Esophagus (tissue), 2 donors: ENCODE data around the gene TMEM253. TPM values are rescaled to one million over a fixed set of nuclear protein-coding genes. Genes with fewer than 3 reads are reported as not detected.

ENCODE experiments used
- H3K27ac ChIP-seq, 2 donors: one replicate each; pipeline ENCODE4 v1.5.1; 2013; ENCODE audit warnings: low read depth in 2 of 2, mild to moderate bottlenecking in 2 of 2, inconsistent platforms in 1 of 2, low read length in 1 of 2, moderate library complexity in 1 of 2
- H3K27me3 ChIP-seq, 2 donors: one replicate each; pipeline ENCODE4 v1.6.1; 2013; ENCODE audit warnings: low read length in 2 of 2, control low read depth in 1 of 2, mild to moderate bottlenecking in 1 of 2; ENCODE audit not compliant: insufficient read depth in 2 of 2, control insufficient read depth in 1 of 2
- H3K36me3 ChIP-seq, 2 donors: one replicate each; pipeline ENCODE4 v1.6.1; 2013; ENCODE audit warnings: low read length in 1 of 2; ENCODE audit not compliant: control insufficient read depth in 2 of 2, insufficient read depth in 2 of 2
- H3K4me1 ChIP-seq, 2 donors: one replicate each; pipeline ENCODE4 v1.6.1; 2013; ENCODE audit warnings: low read length in 1 of 2; ENCODE audit not compliant: control insufficient read depth in 2 of 2, insufficient read depth in 2 of 2
- H3K4me3 ChIP-seq, 2 donors: one replicate each; pipeline ENCODE4 v1.5.1; 2013; ENCODE audit warnings: low read length in 2 of 2, mild to moderate bottlenecking in 2 of 2, low read depth in 1 of 2, moderate library complexity in 1 of 2
- H3K9me3 ChIP-seq, 2 donors: one replicate each; pipeline ENCODE4 v1.6.1; 2013; ENCODE audit warnings: mild to moderate bottlenecking in 2 of 2, low read depth in 1 of 2, low read length in 1 of 2, moderate library complexity in 1 of 2; ENCODE audit not compliant: control insufficient read depth in 2 of 2, insufficient read depth in 1 of 2
- WGBS, 2 donors: extraction: QIAGEN DNeasy Blood & Tissue Kit; methylation state at CpG; one replicate each; pipeline ENCODE4 v1.1.7; 2013; 5-methylcytosine and 5-hydroxymethylcytosine counted together
- polyA plus RNA-seq, 2 donors: library from polyadenylated mRNA; stranded (reverse); fragments of 200-250 nt; gene quantifications; one replicate each; pipeline ENCODE4 v1.2.3, GENCODE V29; 2013
- donor health status: healthy with polysubstance abuse.
- donor health status: Bipolar disorder and iron deficiency.

Gene TMEM253
- polyA plus RNA-seq, 2 donors = 1.6 to 1.8 TPM

DNA sequence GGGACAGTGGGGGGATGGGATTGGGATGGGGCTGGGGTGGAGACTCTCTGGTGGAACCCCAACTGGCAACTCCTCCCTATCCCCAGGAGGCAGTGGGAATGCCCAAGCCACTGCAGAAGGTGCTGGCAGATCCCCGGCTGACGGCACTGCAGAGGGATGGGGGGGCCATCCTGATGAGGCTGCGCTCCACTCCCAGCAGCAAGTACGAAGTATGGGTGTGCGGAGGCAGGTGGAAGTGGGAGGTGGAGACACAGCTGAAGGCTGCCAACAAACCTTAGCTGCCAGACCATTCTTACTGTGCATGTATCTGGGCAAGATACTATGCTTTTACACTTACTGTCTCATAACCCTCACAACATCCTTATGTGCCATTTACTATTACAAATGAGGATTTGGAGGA lies 22.6 kb upstream of the TMEM253 start:
- no peak overlapping the region for H3K4me3 ChIP-seq
- no peaks in the 10 kb centered on the region for H3K9me3 ChIP-seq
- H3K4me1 ChIP-seq = no peaks in the 10 kb centered on the region
- no peaks in the 10 kb centered on the region for H3K27me3 ChIP-seq
- WGBS, 2 donors = 87 to 88% methylated on average over 5 of the region's 5 CpGs
- no peak overlapping the region for H3K27ac ChIP-seq
- H3K36me3 ChIP-seq = peaks cover 0 to 7% of the 10 kb centered on the region in 2 donors

DNA sequence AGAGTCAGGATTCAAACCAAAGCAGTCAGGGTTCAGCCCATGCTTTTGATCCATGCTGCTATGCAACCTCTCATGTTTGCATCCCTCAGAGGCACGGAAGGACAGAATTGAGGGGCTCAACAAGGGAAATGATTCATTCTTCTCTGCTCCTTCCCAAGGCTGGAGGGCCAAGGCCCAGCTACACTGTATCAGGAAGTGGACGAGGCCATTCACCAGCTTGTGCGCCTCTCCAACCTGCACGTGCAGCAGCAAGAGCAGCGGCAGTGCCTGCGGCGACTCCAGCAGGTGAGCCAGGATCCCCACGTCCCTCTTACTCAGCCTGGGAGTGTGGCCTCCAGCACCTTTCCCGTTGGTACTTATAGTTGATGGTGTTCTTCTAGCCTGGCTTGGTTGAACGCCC lies 22.1 kb upstream of the TMEM253 start:
- no peaks in the 10 kb centered on the region for H3K4me1 ChIP-seq
- no peaks in the 10 kb centered on the region for H3K9me3 ChIP-seq
- H3K4me3 ChIP-seq = no peak overlapping the region
- H3K27me3 ChIP-seq = no peaks in the 10 kb centered on the region
- peaks cover 0 to 7% of the 10 kb centered on the region in 2 donors for H3K36me3 ChIP-seq
- H3K27ac ChIP-seq = no peak overlapping the region
- 79 to 82% methylated on average over 10 of the region's 10 CpGs for WGBS, 2 donors

DNA sequence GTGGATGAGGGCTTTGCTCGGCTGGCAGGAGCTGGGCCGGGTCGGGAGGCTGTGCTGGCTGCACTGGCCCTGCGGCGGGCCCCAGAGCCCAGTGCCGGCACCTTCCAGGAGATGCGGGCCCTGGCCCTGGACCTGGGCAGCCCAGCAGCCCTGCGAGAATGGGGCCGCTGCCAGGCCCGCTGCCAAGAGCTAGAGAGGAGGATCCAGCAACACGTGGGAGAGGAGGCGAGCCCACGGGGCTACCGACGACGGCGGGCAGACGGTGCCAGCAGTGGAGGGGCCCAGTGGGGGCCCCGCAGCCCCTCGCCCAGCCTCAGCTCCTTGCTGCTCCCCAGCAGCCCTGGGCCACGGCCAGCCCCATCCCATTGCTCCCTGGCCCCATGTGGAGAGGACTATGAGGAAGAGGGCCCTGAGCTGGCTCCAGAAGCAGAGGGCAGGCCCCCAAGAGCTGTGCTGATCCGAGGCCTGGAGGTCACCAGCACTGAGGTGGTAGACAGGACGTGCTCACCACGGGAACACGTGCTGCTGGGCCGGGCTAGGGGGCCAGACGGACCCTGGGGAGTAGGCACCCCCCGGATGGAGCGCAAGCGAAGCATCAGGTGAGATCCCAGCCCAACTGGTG lies 19.2 kb upstream of the TMEM253 start:
- Histone ChIP-seq H3K36me3 (peaks cover 0 to 10% of the 10 kb centered on the region in 2 donors), H3K27me3 (no peaks in the 10 kb centered on the region), H3K4me3 (no peak overlapping the region), H3K27ac (no peak overlapping the region), H3K4me1 (no peaks in the 10 kb centered on the region), H3K9me3 (no peaks in the 10 kb centered on the region)
- 86 to 93% methylated on average over 28 to 30 of the region's 30 CpGs for WGBS, 2 donors

DNA sequence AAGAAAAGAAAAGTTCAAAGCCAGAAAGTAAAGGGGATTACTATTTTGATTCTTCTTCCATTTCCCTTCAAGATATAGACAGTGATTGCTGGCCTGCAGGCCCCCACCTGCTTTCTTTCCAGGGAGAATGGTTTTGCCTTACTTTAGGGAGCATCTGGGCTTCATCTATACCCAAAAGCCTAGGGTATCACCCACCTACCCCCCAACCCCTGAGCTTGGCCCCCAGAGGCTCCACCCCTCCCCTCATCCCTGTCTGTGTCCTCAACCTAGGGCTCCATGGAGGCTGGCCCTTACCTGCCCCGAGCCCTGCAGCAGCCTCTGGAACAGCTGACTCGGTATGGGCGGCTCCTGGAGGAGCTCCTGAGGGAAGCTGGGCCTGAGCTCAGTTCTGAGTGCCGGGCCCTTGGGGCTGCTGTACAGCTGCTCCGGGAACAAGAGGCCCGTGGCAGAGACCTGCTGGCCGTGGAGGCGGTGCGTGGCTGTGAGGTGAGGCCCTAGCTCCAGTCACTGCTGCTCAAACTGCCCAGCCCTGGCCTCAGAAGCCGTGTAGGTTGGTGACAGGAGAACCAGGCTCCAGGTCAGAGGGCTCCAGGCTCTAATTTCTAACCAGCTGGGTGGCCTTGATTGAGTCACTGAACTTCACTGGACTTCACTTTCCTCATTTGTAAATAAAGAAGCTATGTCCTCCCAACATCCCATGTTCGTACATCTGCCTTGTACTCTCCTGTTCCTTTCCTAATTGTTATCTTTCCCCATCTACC lies 17.1 kb upstream of the TMEM253 start:
- peaks cover 0 to 10% of the 10 kb centered on the region in 2 donors for H3K36me3 ChIP-seq
- H3K27ac ChIP-seq = no peak overlapping the region
- no peaks in the 10 kb centered on the region for H3K4me1 ChIP-seq
- H3K27me3 ChIP-seq = no peaks in the 10 kb centered on the region
- no peaks in the 10 kb centered on the region for H3K9me3 ChIP-seq
- WGBS, 2 donors = 82 to 83% methylated on average over 11 of the region's 11 CpGs
- no peak overlapping the region for H3K4me3 ChIP-seq

DNA sequence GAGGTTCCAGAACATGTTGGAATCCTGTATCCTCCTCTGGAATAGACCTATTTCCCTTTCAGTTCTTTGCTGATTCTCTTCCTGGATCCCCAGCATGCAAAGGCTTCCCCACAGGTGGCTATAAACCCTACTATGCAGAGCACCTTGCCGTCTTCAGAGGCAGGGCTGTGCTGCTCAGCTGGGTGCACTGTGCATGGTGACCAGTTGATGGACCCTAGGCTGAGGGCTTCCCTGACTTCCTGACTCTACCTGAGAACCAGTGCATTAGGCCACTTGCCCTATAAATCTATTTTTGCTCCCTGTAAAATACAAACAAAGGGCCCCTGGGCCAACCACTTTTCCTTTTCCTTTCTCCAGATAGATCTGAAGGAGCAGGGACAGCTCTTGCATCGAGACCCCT lies 16.5 kb upstream of the TMEM253 start:
- Histone ChIP-seq H3K4me1 (no peaks in the 10 kb centered on the region), H3K27ac (no peak overlapping the region), H3K27me3 (no peaks in the 10 kb centered on the region), H3K4me3 (no peak overlapping the region), H3K9me3 (no peaks in the 10 kb centered on the region), H3K36me3 (peaks cover 3 to 10% of the 10 kb centered on the region in 2 donors)
- 84 to 96% methylated on average over 2 of the region's 2 CpGs for WGBS, 2 donors

DNA sequence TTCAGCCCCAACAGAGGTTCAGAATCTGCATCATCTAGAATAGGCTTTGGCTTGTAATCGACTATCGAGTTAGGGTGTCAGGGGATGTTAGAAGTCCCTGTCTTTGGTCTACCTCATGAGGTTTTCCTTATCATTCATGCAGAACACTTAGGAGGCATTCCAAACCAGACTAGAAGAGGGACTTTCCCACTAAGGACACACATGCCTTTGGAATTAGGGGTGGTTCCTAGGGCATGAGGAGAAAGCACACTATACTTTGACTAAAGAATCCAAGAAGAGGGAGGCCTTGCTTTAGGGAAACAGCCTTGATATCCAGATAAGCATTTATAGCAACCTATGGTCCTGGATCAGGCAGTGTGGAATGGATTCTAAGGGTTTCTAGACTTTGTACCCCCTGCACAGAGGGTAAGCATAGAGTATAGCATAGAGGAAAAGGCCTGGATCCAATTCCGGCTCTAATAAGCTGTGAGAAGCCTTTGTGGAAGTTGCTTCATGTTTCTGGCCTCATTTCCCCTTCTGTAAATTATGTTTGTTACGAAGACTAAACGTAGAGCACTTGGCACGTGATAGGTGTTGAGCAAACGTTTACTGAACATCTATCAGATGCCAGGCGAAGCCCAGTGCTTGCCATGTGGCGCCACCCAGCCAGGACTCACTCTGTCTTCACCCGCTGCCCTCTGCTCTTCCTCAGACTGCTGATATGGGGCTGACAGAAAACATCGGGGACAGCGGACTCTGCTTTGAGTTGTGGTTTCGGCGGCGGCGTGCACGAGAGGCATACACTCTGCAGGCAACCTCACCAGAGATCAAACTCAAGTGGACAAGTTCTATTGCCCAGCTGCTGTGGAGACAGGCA lies 15.6 kb upstream of the TMEM253 start:
- Histone ChIP-seq H3K27ac (no peak overlapping the region), H3K27me3 (no peaks in the 10 kb centered on the region), H3K4me1 (no peaks in the 10 kb centered on the region), H3K4me3 (no peak overlapping the region), H3K9me3 (no peaks in the 10 kb centered on the region), H3K36me3 (peaks cover 3 to 14% of the 10 kb centered on the region in 2 donors)
- 63 to 69% methylated on average over 17 of the region's 17 CpGs for WGBS, 2 donors

DNA sequence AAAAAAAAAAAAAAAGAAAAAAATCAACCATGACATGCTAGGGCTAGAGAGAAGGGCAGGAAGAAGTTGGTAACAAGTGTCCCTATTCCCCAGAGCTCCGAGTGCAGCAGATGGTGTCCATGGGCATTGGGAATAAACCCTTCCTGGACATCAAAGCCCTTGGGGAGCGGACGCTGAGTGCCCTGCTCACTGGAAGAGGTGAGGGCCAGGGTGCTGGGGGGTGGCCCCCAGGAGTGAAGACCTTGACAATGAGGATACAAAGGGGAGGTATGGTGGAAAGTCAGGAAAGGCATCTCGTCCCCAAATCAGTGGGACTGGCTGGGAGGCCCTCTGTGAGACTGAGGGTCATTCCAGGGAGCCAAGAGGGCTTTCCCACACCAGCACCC lies 14.0 kb upstream of the TMEM253 start:
- 90% methylated on average over 4 of the region's 4 CpGs for WGBS, 2 donors
- Histone ChIP-seq H3K4me1 (no peaks in the 10 kb centered on the region), H3K27ac (no peak overlapping the region), H3K27me3 (no peaks in the 10 kb centered on the region), H3K9me3 (no peaks in the 10 kb centered on the region), H3K4me3 (no peak overlapping the region), H3K36me3 (peaks cover 3 to 25% of the 10 kb centered on the region in 2 donors)

DNA sequence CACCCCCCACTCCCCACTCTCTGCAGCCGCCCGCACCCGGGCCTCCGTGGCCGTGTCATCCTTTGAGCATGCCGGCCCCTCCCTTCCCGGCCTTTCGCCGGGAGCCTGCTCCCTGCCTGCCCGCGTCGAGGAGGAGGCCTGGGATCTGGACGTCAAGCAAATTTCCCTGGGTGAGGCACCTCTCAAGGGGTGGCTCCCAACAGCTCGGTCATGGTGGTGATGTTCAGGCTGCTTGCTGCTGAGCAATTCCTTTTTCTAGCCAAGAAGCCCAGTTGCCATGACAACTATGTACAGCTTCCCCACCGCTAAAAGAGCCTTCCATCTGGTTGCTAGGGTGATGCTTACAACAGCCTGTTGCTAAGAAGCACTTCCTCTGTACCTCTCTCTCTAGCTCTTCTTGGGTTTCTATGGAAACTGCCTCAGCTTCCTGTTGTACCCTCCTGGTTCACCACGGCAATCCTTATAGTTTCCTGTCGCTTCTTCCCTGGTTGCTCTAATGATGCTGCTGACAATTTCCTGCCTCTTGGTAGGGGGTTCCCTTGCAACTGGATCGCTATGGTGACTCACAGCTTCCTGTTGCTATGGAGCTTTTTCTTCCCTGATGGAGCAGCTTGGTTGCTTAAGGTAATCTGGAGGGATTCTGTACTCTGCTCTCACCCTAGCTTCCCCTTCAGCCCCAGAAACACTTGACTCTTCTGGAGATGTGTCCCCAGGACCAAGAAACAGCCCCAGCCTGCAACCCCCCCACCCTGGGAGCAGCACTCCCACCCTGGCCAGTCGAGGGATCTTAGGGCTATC lies 13.4 kb upstream of the TMEM253 start:
- Histone ChIP-seq H3K36me3 (peaks cover 3 to 25% of the 10 kb centered on the region in 2 donors), H3K27ac (no peak overlapping the region), H3K27me3 (no peaks in the 10 kb centered on the region), H3K4me1 (no peaks in the 10 kb centered on the region), H3K9me3 (no peaks in the 10 kb centered on the region), H3K4me3 (no peak overlapping the region)
- WGBS, 2 donors = 37 to 40% methylated on average over 19 of the region's 19 CpGs

DNA sequence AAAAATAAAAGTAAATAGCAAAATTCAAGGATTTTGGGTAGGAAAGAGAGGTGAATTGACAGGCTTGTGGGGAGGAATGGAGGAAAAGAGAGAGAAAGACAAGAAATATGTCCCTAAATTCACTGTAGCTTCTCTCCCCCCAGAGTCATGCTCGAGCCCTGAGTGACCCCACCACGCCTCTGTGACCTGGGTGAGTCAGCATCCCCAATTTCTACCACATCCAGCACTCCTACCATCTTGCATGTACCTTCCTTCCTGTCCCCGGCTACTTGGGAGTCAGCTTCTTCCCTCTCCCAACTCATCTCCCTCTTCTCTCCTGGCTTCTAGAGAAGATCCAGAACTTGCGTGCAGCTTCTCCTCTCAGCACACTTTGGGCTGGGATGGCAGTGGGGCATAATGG lies 12.2 kb upstream of the TMEM253 start:
- Histone ChIP-seq H3K9me3 (no peaks in the 10 kb centered on the region), H3K27ac (no peak overlapping the region), H3K27me3 (no peaks in the 10 kb centered on the region), H3K4me1 (no peaks in the 10 kb centered on the region), H3K4me3 (no peak overlapping the region), H3K36me3 (peaks cover 3 to 30% of the 10 kb centered on the region in 2 donors)
- WGBS, 2 donors = 73 to 80% methylated on average over 4 of the region's 4 CpGs
